ENCODE results near the gene KMO. TPM values are rescaled to one million over a fixed set of nuclear protein-coding genes. Genes with fewer than 3 reads are reported as not detected.

The KMO gene
- total and polyA plus RNA-seq, 2 of the 4 experiments (the other 2 are of a cell fraction) = not detected

GRCh38 chr1:241644259-241644658 is 112.1 kb downstream of the KMO start:
- H4K5ac ChIP-seq (ENCODE audit: low read depth, low read length) = no peak overlapping the region
- ChIA-PET CTCF (interaction anchor here (0.9 kb wide), 1 partner anchor 10 kb away, joined by 3 read pairs; no protein-coding TSS in a partner anchor), POLR2A (ENCODE audit: unreplicated experiment) (no interaction called here)
- dilution Hi-C loops (cut with HindIII; ENCODE audit: low sequenced_read_pairs, unreplicated experiment) = no loop called here
- H3K9me1 ChIP-seq (ENCODE audit: insufficient read depth, low read length) = peaks cover 6% of the 10 kb centered on the region; the same call in 1 of the 2 replicates
- in situ Hi-C loops (cut with MboI; ENCODE audit: low sequenced_read_pairs) = no loop called here
- no peak overlapping the region for H3K4me2 ChIP-seq (ENCODE audit: low read depth, low read length)
- H3K56ac ChIP-seq (ENCODE audit: extremely low read depth, insufficient read depth, low read length) = no peak overlapping the region
- TF ChIP-seq ELK1 (IDR thresholded peaks at IDR 0.05; ENCODE audit: borderline replicate concordance, low read depth, low read length) (no peak), CTCF (conservative IDR thresholded peaks at IDR 0.05; ENCODE audit: low read depth, low read length) (no peak), MAZ (IDR thresholded peaks at IDR 0.05; ENCODE audit: borderline replicate concordance, low read depth, low read length) (no peak), FOS (IDR thresholded peaks at IDR 0.05; ENCODE audit: low read depth, low read length) (no peak), RFX5 (IDR thresholded peaks at IDR 0.05; ENCODE audit: low read depth, low read length) (no peak), POLR2A (IDR thresholded peaks at IDR 0.05; ENCODE audit: low read depth, low read length) (no peak)
- TF ChIP-seq, protein P1, sequence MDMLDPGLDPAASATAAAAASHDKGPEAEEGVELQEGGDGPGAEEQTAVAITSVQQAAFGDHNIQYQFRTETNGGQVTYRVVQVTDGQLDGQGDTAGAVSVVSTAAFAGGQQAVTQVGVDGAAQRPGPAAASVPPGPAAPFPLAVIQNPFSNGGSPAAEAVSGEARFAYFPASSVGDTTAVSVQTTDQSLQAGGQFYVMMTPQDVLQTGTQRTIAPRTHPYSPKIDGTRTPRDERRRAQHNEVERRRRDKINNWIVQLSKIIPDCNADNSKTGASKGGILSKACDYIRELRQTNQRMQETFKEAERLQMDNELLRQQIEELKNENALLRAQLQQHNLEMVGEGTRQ (IDR thresholded peaks at IDR 0.05; ENCODE audit: low read depth, low read length) = no peak
- no peak overlapping the region for H2BK120ac ChIP-seq (ENCODE audit: low read depth, low read length)
- intact Hi-C loops (cut with micrococcal nuclease) = no loop called here
- H2AFZ ChIP-seq (replicated peaks; ENCODE audit: low read length, poor library complexity) = no peak overlapping the region
- H3K14ac ChIP-seq (replicated peaks; ENCODE audit: low read depth, low read length) = no peak overlapping the region
- no peak overlapping the region for H3K9ac ChIP-seq (ENCODE audit: low read depth, low read length)
- no peak overlapping the region for H2AK5ac ChIP-seq (ENCODE audit: low read depth, low read length)
- H4K8ac ChIP-seq (ENCODE audit: low read depth in 2 of 2, low read length in 2 of 2) = no peak overlapping the region
- no peak overlapping the region for H3K18ac ChIP-seq (ENCODE audit: low read depth, low read length)
- DNase-seq (no peak), ATAC-seq (ENCODE audit: low read depth) (no peak)
- H3K4me3 ChIP-seq (ENCODE audit: insufficient read depth, low read depth, low read length) = no peak overlapping the region
- H4K91ac ChIP-seq (ENCODE audit: insufficient read depth, low read depth, low read length) = no peak overlapping the region
- H4K20me1 ChIP-seq (ENCODE audit: insufficient read depth, low read length) = no peaks in the 10 kb centered on the region
- WGBS, 2 experiments (ENCODE audit: extremely low coverage in 2 of 2, insufficient read length in 1 of 2) = no CpG with 5 or more reads among the region's 2 CpGs
- no peak overlapping the region for H2AK9ac ChIP-seq (replicated peaks; ENCODE audit: low read depth, low read length, poor library complexity)
- H3K9me3 ChIP-seq (ENCODE audit: control insufficient read depth, insufficient read depth, low read length) = no peaks in the 10 kb centered on the region; the same call in 1 of the 2 replicates
- H3K36me3 ChIP-seq (ENCODE audit: control insufficient read depth, insufficient read depth, low read length) = no peaks in the 10 kb centered on the region
- no peak overlapping the region for H2BK5ac ChIP-seq (ENCODE audit: low read depth, low read length, poor library complexity, severe bottlenecking)
- no peaks in the 10 kb centered on the region for H3K27me3 ChIP-seq (ENCODE audit: control insufficient read depth, insufficient read depth, low read length)
- BruUV-seq (replicated peaks) = no TSS peak
- H3K4me1 ChIP-seq (ENCODE audit: control insufficient read depth, insufficient read depth, low read length) = 0 out of 2 replicates have a peak, but pooled peaks cover 2% of the 10 kb centered on the region
- H2BK15ac ChIP-seq (ENCODE audit: low read depth, low read length) = no peak overlapping the region
- no peak overlapping the region for H2BK20ac ChIP-seq (ENCODE audit: low read depth, low read length)
- H3K4ac ChIP-seq (ENCODE audit: low read depth, low read length) = no peak overlapping the region
- no peak overlapping the region for H3K23ac ChIP-seq (ENCODE audit: low read depth, low read length)
- 0 out of 4 replicates have a peak, but pooled peaks cover 3% of the 10 kb centered on the region in 2 experiments for H3K79me1 ChIP-seq (ENCODE audit: low read depth in 1 of 2, low read length in 2 of 2)
- no peak overlapping the region for H3K27ac ChIP-seq (ENCODE audit: insufficient read depth, low read length)

Measured in IMR-90 (cell line).